ENCODE results near the gene PPID. TPM values are rescaled to one million over a fixed set of nuclear protein-coding genes. Genes with fewer than 3 reads are reported as not detected.
A peak's percentile ranks its signal among the peaks of the same experiment; 100 is the strongest.
"Not testable (repeated sequence)": the region's sequence is repeated elsewhere in the genome, so short reads cannot be mapped to it uniquely, and the experiment has no call there.

PPID gene
- polyA plus RNA-seq (ENCODE audit: low read depth in 6 of 6): 10 to 100 TPM; 30.5 to 49.0 (median 46.0) TPM

DNA sequence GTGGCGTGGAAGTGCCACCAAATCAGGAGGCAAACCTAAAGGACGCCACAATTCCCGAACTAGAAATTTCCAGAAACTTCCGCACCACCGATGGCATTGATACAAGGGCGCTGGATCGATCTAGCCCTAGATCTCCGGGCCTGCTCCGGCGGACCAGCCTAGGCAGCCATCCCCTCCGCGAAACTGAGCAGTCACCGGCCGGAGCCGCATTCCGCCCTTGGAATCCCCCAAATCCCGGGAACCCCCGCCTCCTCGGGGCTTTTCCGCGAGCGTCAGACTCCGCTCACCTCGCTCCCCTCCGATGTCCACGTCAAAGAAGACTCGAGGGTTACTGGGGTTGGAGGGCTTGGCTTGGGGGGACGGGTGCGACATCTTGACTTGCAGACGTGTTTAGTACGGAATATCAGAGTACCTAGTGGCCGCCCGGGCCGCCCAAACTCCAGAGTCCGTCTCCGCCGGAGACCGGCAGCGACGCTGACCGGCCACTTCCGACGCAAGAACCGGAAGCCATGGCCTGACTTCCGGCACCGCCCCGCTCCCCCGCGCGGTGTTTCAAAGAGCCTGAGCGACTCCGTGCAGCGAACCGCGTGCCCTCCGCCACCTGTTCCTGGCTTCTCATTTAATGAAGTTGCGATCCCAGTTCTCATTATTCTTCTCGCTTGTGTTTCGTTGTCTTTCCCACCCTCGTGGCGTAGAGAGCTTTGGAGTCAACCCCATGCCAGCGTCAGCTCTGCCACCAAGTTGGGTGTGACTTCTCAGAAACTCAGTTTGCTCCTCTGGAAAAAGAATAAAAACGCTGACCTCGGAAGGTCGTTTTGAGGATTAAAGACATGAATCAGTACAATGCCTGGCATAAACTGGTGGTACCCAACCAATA, at the start of gene PPID:
PPID (minus strand) TSS at position 480 of the 877 bp plus-strand sequence; CDS start at position 372, 108 bp downstream.
- Mint-ChIP-seq H3K4me1 (peaks cover 14 to 33% (median 26%) of the 10 kb centered on the region in 3 donors), H3K27ac (peak within 1 kb of the TSS; percentile 66 to 99 (median 95)), H3K27me3 (peaks cover 12 to 19% (median 14%) of the 10 kb centered on the region in 3 donors), H3K9me3 (no peaks in the 10 kb centered on the region), H3K36me3 (peaks cover 15 to 17% of the 10 kb centered on the region in 2 donors), H3K4me3 (peak within 1 kb of the TSS; percentile 91 to 100 (median 98))
- ATAC-seq (ENCODE audit: low read depth in 2 of 2): peak; percentile 86 to 87
- peak; percentile 71 for DNase-seq

DNA sequence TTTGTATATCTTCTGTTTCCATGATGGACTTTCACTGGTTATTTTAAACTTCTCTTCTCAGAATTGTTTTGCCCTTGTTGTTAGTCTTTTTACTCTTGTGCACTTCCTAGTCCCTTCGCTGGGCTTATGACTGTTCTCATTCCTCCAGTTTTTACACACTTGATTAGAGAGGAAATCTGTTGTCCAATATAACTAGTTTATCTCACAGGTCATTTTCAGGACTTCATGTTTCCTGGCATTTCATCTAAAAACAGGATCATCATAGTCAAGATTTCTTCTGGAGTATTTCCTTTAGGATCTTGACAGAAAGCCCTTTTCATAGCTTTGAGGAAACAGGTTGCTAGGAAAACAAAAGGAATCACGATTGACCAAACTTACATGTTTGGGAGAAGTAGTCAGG, 48.6 kb upstream of the PPID start:
- DNase-seq (no peak), ATAC-seq (ENCODE audit: low read depth in 2 of 2) (no peak)
- H3K4me3 Mint-ChIP-seq: no peak overlapping the region
- H3K27ac Mint-ChIP-seq: no peak overlapping the region
- H3K27me3 Mint-ChIP-seq: peaks cover 67 to 70% (median 67%) of the 10 kb centered on the region in 3 donors
- peaks cover 0 to 5% of the 10 kb centered on the region in 2 donors for H3K36me3 Mint-ChIP-seq
- peaks cover 0 to 24% (median 10%) of the 10 kb centered on the region in 7 donors for H3K9me3 Mint-ChIP-seq
- peaks cover 5 to 12% (median 12%) of the 10 kb centered on the region in 3 donors for H3K4me1 Mint-ChIP-seq

DNA sequence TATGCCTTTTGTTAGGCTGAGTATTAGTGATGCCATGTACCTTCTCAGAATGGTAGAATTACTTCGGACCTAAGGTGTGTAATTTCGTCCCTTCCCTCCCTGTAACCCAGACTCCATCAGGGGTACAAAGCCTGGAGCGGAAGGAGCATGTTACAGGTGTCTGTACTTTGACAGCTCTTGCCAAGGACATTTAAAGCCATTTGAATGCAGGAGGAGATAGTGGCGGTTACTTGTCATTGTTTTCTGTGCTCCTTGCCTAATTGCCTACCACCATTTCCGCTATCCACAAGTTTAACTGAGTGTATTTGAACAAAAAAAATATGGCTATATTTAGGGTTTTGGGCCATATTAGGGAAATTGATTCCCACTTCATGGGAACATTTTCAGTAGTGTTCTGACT, 47.5 kb upstream of the PPID start:
- Mint-ChIP-seq H3K4me1 (peaks cover 5 to 12% (median 12%) of the 10 kb centered on the region in 3 donors), H3K9me3 (peaks cover 0 to 24% (median 10%) of the 10 kb centered on the region in 7 donors), H3K36me3 (peaks cover 0 to 5% of the 10 kb centered on the region in 2 donors), H3K27ac (no peak overlapping the region), H3K4me3 (peak overlapping the region in 3 of 8 donors; percentile 17 to 43 (median 31)), H3K27me3 (peaks cover 69 to 77% (median 75%) of the 10 kb centered on the region in 3 donors)
- no peak for DNase-seq
- no peak for ATAC-seq (ENCODE audit: low read depth in 2 of 2)

DNA sequence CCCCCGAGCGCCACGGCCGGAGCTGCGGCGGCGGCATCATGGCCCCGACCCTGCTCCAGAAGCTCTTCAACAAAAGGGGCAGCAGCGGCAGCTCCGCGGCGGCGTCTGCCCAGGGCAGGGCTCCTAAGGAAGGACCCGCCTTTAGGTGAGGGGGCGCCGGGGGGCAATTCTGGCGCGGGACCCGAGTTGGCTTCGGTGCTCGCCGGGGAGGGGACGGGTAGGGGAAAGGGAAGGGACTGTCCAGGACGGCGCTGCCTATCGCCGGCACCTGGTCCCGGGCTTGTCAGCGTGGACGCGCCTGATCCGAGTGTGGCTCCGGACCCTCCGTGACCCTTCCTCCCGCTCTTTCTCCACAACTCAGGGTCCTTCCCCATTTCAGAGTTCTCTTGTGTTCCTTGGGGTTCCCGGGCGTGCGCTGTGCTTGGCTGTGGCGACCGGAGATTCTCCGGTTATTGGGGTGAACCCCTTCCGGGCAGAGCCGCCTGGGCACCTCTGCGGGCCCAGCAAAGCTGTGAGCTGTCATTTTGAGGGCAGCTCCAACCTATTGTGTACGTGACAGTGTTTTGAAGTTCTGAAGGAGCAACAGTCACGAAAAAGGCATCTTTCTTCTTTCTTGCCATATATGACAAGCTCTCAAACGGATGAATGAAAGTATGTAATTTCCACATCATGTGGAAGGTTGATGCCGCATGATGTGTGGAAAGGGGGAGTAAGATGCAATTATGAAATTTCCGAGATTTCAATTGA, 46.2 kb upstream of the PPID start:
- H3K27ac Mint-ChIP-seq: peak overlapping the region in 1 of 6 donors; percentile 83
- peaks cover 66 to 77% (median 77%) of the 10 kb centered on the region in 3 donors for H3K27me3 Mint-ChIP-seq
- peaks cover 0 to 5% of the 10 kb centered on the region in 2 donors for H3K36me3 Mint-ChIP-seq
- DNase-seq (peak; percentile 16), ATAC-seq (ENCODE audit: low read depth in 2 of 2) (peak; percentile 18 to 22)
- peaks cover 0 to 18% (median 10%) of the 10 kb centered on the region in 7 donors for H3K9me3 Mint-ChIP-seq
- H3K4me1 Mint-ChIP-seq: peaks cover 5 to 12% (median 12%) of the 10 kb centered on the region in 3 donors
- H3K4me3 Mint-ChIP-seq: peak overlapping the region; percentile 76 to 93 (median 90)

DNA sequence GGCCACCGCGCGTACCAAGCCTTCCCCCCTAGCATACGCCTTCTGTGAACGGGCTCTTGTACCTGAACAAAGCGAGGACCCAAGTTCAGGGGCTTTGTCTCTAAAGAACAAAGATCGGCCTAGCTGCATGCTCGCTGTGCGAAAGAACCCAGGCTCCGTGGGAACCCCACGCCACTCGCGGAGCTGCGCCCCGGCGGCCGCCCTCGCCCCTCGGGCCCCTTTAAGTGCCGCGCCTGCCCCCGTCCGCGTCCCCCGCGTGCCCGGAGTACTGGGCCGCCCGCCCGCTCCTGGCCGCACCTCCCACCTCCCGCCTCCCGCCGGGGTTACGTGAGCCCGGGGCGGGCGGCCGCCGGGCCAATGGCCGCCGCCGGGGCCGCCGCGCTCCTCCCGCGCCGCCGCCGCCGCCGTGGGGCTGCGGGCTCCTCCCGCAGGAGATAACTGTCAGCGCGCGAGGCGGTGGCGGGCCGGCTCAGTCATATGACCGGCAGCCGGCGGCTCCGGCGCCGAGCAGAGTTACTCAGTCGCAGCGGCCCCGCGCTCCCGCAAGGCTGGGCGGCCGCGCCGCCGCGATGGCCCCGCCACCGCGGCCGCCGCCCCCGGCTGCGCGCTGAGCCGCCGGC, 45.5 kb upstream of the PPID start, which contains the start of gene FNIP2:
FNIP2 (plus strand) TSS at position 472 of the 620 bp plus-strand sequence. CDS start 187 bp downstream, outside the sequence.
- Mint-ChIP-seq H3K36me3 (peaks cover 0 to 5% of the 10 kb centered on the region in 2 donors), H3K27me3 (peaks cover 70 to 83% (median 77%) of the 10 kb centered on the region in 3 donors), H3K4me3 (peak within 1 kb of the TSS; percentile 76 to 93 (median 90)), H3K9me3 (peaks cover 0 to 18% (median 10%) of the 10 kb centered on the region in 7 donors), H3K4me1 (peaks cover 5 to 12% (median 12%) of the 10 kb centered on the region in 3 donors), H3K27ac (peak within 1 kb of the TSS in 2 of 6 donors; percentile 52 to 83)
- ATAC-seq (ENCODE audit: low read depth in 2 of 2): peak; percentile 83 to 86
- peak; percentile 52 for DNase-seq

GRCh38 chr4:158767451-158767850, 44.3 kb upstream of the PPID start:
- no peak for ATAC-seq (ENCODE audit: low read depth in 2 of 2)
- DNase-seq: no peak
- Mint-ChIP-seq H3K9me3 (peaks cover 0 to 8% (median 1%) of the 10 kb centered on the region in 7 donors), H3K27ac (no peak overlapping the region), H3K4me1 (peaks cover 5 to 12% (median 12%) of the 10 kb centered on the region in 3 donors), H3K4me3 (peak overlapping the region in 5 of 8 donors; percentile 75 to 89 (median 84)), H3K36me3 (no peaks in the 10 kb centered on the region), H3K27me3 (peaks cover 73 to 85% (median 77%) of the 10 kb centered on the region in 3 donors)

GRCh38 chr4:158766434-158767044, 43.3 kb upstream of the PPID start:
- Mint-ChIP-seq H3K36me3 (peaks cover 0 to 4% of the 10 kb centered on the region in 2 donors), H3K9me3 (peaks cover 0 to 6% (median 0%) of the 10 kb centered on the region in 7 donors), H3K27ac (no peak overlapping the region), H3K4me1 (peaks cover 5 to 12% (median 12%) of the 10 kb centered on the region in 3 donors), H3K4me3 (no peak overlapping the region), H3K27me3 (peaks cover 73 to 85% (median 77%) of the 10 kb centered on the region in 3 donors)
- DNase-seq (no peak), ATAC-seq (ENCODE audit: low read depth in 2 of 2) (no peak)

- no peak overlapping the region for H3K4me3 Mint-ChIP-seq
- peaks cover 0 to 9% (median 0%) of the 10 kb centered on the region in 7 donors for H3K9me3 Mint-ChIP-seq
- H3K36me3 Mint-ChIP-seq: peaks cover 0 to 4% of the 10 kb centered on the region in 2 donors
- peaks cover 70 to 85% (median 73%) of the 10 kb centered on the region in 3 donors for H3K27me3 Mint-ChIP-seq
- no peak overlapping the region for H3K27ac Mint-ChIP-seq
- H3K4me1 Mint-ChIP-seq: peaks cover 0 to 7% (median 7%) of the 10 kb centered on the region in 3 donors
- DNase-seq: no peak
- ATAC-seq (ENCODE audit: low read depth in 2 of 2): no peak
Measured at GRCh38 chr4:158763462-158763861, 40.3 kb upstream of the PPID start.

DNA sequence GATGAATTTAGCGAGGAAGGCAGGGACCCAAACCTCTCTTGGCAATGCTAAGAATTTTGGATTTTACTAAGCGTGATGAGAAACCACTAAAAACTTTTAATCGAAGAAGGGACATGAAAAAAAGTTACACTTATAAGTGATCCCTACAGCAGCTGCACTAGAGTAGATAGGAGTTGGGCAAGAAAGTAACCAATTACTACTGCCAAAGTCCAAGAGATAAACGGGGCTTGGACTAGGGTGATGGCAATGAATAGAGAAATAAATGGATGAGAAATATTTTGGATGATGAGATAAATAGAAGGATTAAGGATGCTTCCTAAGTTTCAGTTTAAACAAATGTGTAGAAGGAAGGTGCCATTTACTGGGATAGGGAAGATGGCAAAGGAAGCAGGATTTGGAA, 39.4 kb upstream of the PPID start:
- peaks cover 0 to 9% (median 4%) of the 10 kb centered on the region in 7 donors for H3K9me3 Mint-ChIP-seq
- no peaks in the 10 kb centered on the region for H3K4me1 Mint-ChIP-seq
- DNase-seq: no peak
- no peak for ATAC-seq (ENCODE audit: low read depth in 2 of 2)
- H3K27me3 Mint-ChIP-seq: peaks cover 68 to 84% (median 74%) of the 10 kb centered on the region in 3 donors
- peaks cover 4 to 8% of the 10 kb centered on the region in 2 donors for H3K36me3 Mint-ChIP-seq
- H3K4me3 Mint-ChIP-seq: no peak overlapping the region
- no peak overlapping the region for H3K27ac Mint-ChIP-seq

GRCh38 chr4:158760866-158761265, 37.7 kb upstream of the PPID start:
- peaks cover 4 to 24% of the 10 kb centered on the region in 2 donors for H3K36me3 Mint-ChIP-seq
- peaks cover 4 to 25% (median 18%) of the 10 kb centered on the region in 7 donors for H3K9me3 Mint-ChIP-seq
- H3K4me3 Mint-ChIP-seq: no peak overlapping the region
- peaks cover 62 to 85% (median 74%) of the 10 kb centered on the region in 3 donors for H3K27me3 Mint-ChIP-seq
- H3K4me1 Mint-ChIP-seq: no peaks in the 10 kb centered on the region
- ATAC-seq (ENCODE audit: low read depth in 2 of 2) (no peak), DNase-seq (no peak)
- no peak overlapping the region for H3K27ac Mint-ChIP-seq

DNA sequence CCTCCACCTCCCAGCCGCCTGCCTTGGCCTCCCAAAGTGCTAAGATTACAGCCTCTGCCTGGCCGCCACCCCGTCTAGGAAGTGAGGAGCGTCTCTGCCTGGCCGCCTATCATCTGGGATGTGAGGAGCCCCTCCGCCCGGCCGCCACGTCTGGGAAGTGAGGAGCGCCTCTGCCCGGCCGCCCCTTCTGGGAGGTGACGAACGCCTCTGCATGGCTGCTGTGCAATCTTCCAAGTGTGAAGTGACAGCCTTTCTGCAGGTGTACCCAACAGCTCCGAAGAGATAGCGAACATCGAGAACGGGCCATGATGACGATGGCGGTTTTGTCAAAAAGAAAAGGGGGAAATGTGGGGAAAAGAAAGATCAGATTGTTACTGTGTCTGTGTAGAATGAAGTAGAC, 36.3 kb upstream of the PPID start:
- Mint-ChIP-seq H3K27me3 (peaks cover 68 to 88% (median 77%) of the 10 kb centered on the region in 3 donors), H3K9me3 (peaks cover 4 to 27% (median 19%) of the 10 kb centered on the region in 7 donors), H3K36me3 (peaks cover 4 to 24% of the 10 kb centered on the region in 2 donors)
- DNase-seq; ATAC-seq (ENCODE audit: low read depth in 2 of 2); H3K27ac Mint-ChIP-seq; H3K4me3 Mint-ChIP-seq; H3K4me1 Mint-ChIP-seq: not testable (repeated sequence)

GRCh38 chr4:158758703-158759102, 35.5 kb upstream of the PPID start:
- Mint-ChIP-seq H3K27me3 (peaks cover 69 to 87% (median 77%) of the 10 kb centered on the region in 3 donors), H3K4me1 (no peaks in the 10 kb centered on the region), H3K4me3 (no peak overlapping the region), H3K27ac (no peak overlapping the region), H3K36me3 (peaks cover 4 to 24% of the 10 kb centered on the region in 2 donors), H3K9me3 (peaks cover 4 to 27% (median 19%) of the 10 kb centered on the region in 7 donors)
- ATAC-seq (ENCODE audit: low read depth in 2 of 2): no peak
- no peak for DNase-seq

Measured in naive B cell (primary cell).